Spleen (tissue), 11 donors: ENCODE measurements around the gene TEFM. TPM values are rescaled to one million over a fixed set of nuclear protein-coding genes. Genes with fewer than 3 reads are reported as not detected.

Experiments
- DNase-seq: peaks from one replicate; pipeline ENCODE4 v3.0.0-alpha.2; 2020
- H3K27ac ChIP-seq, 8 donors: fragments of 200-600 bp; sonication (generic) in 7 of 8; 1 replicate in 4 of 8; 2 replicates in 4 of 8; pipeline versions ENCODE4 v1.5.0 to v1.8.0; 2016 to 2021; ENCODE audit warnings: inconsistent platforms in 4 of 8, mild to moderate bottlenecking in 4 of 8, moderate library complexity in 1 of 8
- H3K27me3 ChIP-seq, 7 donors: fragments of 200-600 bp; sonication (generic) in 6 of 7; replicated peaks in 1 of 7; 1 replicate in 4 of 7; 2 replicates in 3 of 7; pipeline versions ENCODE4 v1.5.0 to v1.8.0; 2016 to 2021; ENCODE audit warnings: inconsistent platforms in 3 of 7, mild to moderate bottlenecking in 1 of 7
- H3K36me3 ChIP-seq, 6 donors: fragments of 200-600 bp; sonication (generic) in 5 of 6; 1 replicate in 4 of 6; 2 replicates in 2 of 6; pipeline versions ENCODE4 v1.5.0 to v1.8.0; 2016 to 2021; ENCODE audit warnings: inconsistent platforms in 2 of 6
- H3K4me1 ChIP-seq, 6 donors: fragments of 200-600 bp; sonication (generic) in 5 of 6; 1 replicate in 3 of 6; 2 replicates in 3 of 6; pipeline versions ENCODE4 v1.5.0 to v1.8.0; 2016 to 2021; ENCODE audit warnings: inconsistent platforms in 3 of 6
- H3K4me3 ChIP-seq, 8 donors: fragments of 200-600 bp; sonication (generic) in 7 of 8; 1 replicate in 4 of 8; 2 replicates in 4 of 8; pipeline versions ENCODE4 v1.5.0 to v1.8.0; 2016 to 2021; ENCODE audit warnings: inconsistent platforms in 4 of 8, mild to moderate bottlenecking in 4 of 8, moderate library complexity in 2 of 8
- H3K9me3 ChIP-seq, 8 donors: fragments of 200-600 bp; sonication (generic) in 7 of 8; 1 replicate in 4 of 8; 2 replicates in 4 of 8; pipeline versions ENCODE4 v1.5.0 to v1.8.0; 2016 to 2021; ENCODE audit warnings: inconsistent platforms in 4 of 8
- CTCF ChIP-seq, 11 experiments: fragments of 200-600 bp in 7 of 11; fragments of 450-650 bp in 4 of 11; sonication (generic) in 4 of 11; IDR thresholded peaks in 8 of 11; conservative IDR thresholded peaks in 3 of 11; 1 replicate in 7 of 11; 2 replicates in 4 of 11; pipeline versions ENCODE4 v1.4.0 to v1.8.0; 2016 to 2021; ENCODE audit warnings: antibody characterized with exemption in 11 of 11, inconsistent platforms in 4 of 11, mild to moderate bottlenecking in 1 of 11
- POLR2A ChIP-seq, 3 donors: fragments of 450-650 bp; IDR thresholded peaks; one replicate each; pipeline ENCODE4 v1.5.1; 2017; ENCODE audit warnings: antibody characterized with exemption in 3 of 3, mild to moderate bottlenecking in 1 of 3
- POLR2AphosphoS5 ChIP-seq, 3 donors: sonication (generic); formaldehyde crosslinking; IDR thresholded peaks; one replicate each; pipeline ENCODE4 v1.5.1; 2017; ENCODE audit warnings: antibody characterized with exemption in 3 of 3
- WGBS, 5 donors: extraction: QIAGEN DNeasy Blood & Tissue Kit in 3 of 5; methylation state at CpG; one replicate each; pipeline versions ENCODE4 v1.1.5 to v1.1.7; 2013 to 2018; 5-methylcytosine and 5-hydroxymethylcytosine counted together
- intact Hi-C: fragments of 100-400 bp; cut with DNase I; formaldehyde crosslinking; loops from one replicate; pipeline ENCODE4 v1.15.0; 2023; ENCODE audit warnings: low total_unique reads
- polyA plus RNA-seq, 3 donors: library from polyadenylated mRNA; stranded (reverse); fragments of 200-250 nt; gene quantifications; one replicate each; pipeline ENCODE4 v1.2.1, GENCODE V29; 2013
- small RNA-seq, 4 donors: library from RNA; depleted of rRNA; stranded (forward); fragments of <200 nt; gene quantifications; one replicate each; pipeline ENCODE3, GENCODE V24; 2016
- total RNA-seq, 7 donors: library from RNA; depleted of rRNA in 3 of 7; stranded (reverse); fragments of >200 nt in 3 of 7; fragmentation: NEBNext Ultra II Directional in 4 of 7; extraction: Animal tissue kit (Norgen Biotek cat#: 25700) in 4 of 7; gene quantifications; one replicate each; pipeline versions ENCODE4 v1.1.0 to v1.2.1, GENCODE V29; 2016 to 2021
- donor health status: healthy with polysubstance abuse.
- donor health status: DM: no; HTN: no; CAD: no; lungs with moderate emphysema.
- donor health status: DM: no; HTN: no; CAD: no.
- donor health status: Bipolar disorder and iron deficiency.
- donor health status: healthy.
- donor health status: DM: no; HTN: no; CAD: no.
- donor health status: DM: yes; HTN: yes; CAD: no.

Gene TEFM
- total and polyA plus RNA-seq, 10 donors = 8.4 to 33.4 (median 17.2) TPM

- DNase-seq = no peak
- Histone ChIP-seq H3K9me3 (no peaks in the 10 kb centered on the region), H3K27ac (no peak overlapping the region), H3K36me3 (peaks cover 0 to 75% (median 14%) of the 10 kb centered on the region in 6 donors), H3K4me1 (no peaks in the 10 kb centered on the region), H3K4me3 (no peak overlapping the region), H3K27me3 (no peaks in the 10 kb centered on the region)
- TF ChIP-seq POLR2A (IDR thresholded peaks at IDR 0.05) (no peak), CTCF (IDR thresholded peaks at IDR 0.05 in 8 of 11, conservative IDR thresholded peaks at IDR 0.05 in 3 of 11) (no peak), POLR2AphosphoS5 (IDR thresholded peaks at IDR 0.05) (no peak)
- intact Hi-C loops = no loop called here
- 91 to 97% (median 92%) methylated on average over 3 of the region's 3 CpGs for WGBS, 5 donors
Observed at GRCh38 chr17:30854146-30854545, 51.9 kb downstream of the TEFM start.

Small RNAs within 50 kb of the gene (small RNA-seq; reads per million reads assigned to genes)
- 0 reads per million in 4 donors for gene RNU6-298P

Other genes starting within 250 kb of the TEFM start
- gene CRLF3, start 81.5 kb downstream of the TEFM start, total RNA-seq = 10 to 100 TPM; 44.3 to 51.9 (median 49.0) TPM
- gene CRLF3, start 81.5 kb downstream of the TEFM start, polyA plus RNA-seq = 10 to 100 TPM; 21.0 to 28.2 (median 24.4) TPM
- 1 to 10 TPM; 3.5 to 7.4 (median 4.5) TPM for gene ATAD5, start 74.3 kb downstream of the TEFM start, total RNA-seq
- gene ATAD5, start 74.3 kb downstream of the TEFM start, polyA plus RNA-seq = under 1 TPM; 0.61 to 0.80 (median 0.67) TPM
- 10 to 100 TPM; 40.0 to 79.7 (median 67.1) TPM for gene ADAP2, start 15.7 kb upstream of the TEFM start, total RNA-seq
- 10 to 100 TPM; 10.3 to 17.7 (median 11.5) TPM for gene ADAP2, start 15.7 kb upstream of the TEFM start, polyA plus RNA-seq
- 10 to 100 TPM; 26.3 to 43.6 (median 40.5) TPM for gene RNF135, start 64.8 kb upstream of the TEFM start, total RNA-seq
- gene RNF135, start 64.8 kb upstream of the TEFM start, polyA plus RNA-seq = 10 to 100 TPM; 20.1 to 27.4 (median 26.4) TPM
- 10 to 100 TPM; 49.1 to 97.7 (median 63.8) TPM for gene NF1, start 188.7 kb upstream of the TEFM start, total RNA-seq
- 1 to 10 TPM; 3.1 to 5.7 (median 4.7) TPM for gene NF1, start 188.7 kb upstream of the TEFM start, polyA plus RNA-seq